NCI-H82 (cell line): ENCODE data around the gene TRPV4.

Experiments used
- DNase-seq: peaks from one replicate; lab custom pipeline; 2025; lab: John Stamatoyannopoulos, UW

The TRPV4 gene

DNA sequence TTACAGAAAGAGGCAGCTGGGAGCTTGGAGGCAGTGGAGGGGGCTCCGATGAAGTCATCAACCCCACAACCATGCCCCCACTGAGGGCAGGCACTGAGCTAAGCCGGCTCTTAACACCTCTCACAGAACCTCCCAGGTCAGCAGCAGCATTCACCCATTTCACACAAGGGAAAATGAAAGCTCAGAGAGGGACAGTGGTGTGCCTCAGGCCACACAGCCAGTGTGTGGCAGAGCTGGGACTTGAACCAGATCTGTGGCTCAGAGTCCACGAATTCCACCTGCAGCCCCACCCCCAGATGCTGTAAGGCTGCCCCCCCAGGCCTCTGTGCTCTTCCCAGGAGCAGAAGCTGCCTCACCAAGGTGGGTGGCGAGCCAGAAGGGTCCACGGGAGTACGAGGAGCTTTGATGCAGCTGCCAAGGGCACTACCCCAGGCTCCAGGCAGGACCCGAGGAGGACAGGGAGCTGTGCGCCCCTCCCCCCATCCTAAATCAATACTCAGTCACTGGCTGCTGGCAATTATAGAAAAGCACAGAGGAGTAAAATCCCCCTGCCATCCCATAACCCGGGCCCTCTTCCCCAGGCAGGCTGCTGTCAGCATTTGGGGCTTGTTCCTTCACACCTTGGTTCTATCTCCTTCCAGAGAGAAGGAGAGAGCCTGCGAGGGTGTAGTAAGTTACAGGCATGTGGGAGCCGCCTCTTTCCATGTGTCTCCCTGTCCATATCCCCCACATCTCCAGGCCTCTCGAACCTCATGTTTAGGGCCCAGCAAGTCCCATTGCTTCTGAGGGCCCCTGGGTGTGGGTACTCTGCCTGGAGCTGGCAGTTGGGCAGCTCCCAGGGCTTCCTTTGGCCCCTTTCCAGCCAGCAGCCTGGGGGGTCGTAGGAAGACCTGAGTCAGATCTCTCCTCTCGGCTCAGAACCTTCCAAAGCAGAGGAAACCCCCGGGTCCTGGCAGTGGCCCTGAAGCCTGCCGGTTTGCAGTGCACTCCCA lies 72.0 kb downstream of the TRPV4 start:
- no peak for DNase-seq

DNA sequence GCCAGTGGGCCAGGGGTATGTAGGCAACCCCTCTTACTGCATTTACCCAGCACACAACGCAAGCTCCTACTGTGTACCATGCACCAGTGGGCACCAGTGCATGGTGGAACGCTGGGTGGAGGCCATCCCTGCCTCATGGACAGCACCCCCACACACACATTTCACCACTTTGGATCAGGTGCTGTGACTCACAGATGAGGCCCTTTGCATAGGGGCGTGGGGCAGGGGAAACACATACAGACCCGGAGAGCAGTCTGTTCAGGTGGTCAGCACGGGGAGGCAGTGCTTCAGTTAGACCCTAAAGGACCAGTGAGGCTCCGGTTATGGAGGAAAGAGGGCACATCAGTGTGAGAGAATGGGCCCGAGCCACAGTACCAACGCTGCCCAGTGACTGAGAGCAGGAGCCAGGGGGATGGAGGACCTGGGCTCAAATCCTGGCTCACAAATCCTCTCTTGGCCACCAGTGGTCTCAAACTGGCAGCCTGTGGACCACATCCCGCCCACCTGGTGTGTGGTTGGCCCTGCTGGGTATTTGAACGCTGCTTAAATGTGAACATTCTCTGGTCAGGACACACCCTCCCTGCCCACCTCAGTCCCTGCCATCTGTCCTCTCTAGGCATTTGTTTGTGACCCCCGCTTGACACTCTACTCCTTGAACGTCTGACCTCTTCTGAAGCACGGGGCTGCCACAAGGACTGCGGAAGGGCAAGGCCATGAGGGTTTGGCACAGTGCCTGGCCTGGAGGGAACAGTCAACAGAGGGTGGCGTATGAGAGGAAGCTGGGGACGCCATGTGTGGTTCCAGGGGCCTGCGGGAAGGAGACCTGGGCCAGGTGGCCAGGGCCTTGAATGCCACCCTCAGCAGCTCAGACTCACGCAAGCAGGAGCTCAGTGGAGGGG lies 72.9 kb downstream of the TRPV4 start:
- no peak for DNase-seq

DNA sequence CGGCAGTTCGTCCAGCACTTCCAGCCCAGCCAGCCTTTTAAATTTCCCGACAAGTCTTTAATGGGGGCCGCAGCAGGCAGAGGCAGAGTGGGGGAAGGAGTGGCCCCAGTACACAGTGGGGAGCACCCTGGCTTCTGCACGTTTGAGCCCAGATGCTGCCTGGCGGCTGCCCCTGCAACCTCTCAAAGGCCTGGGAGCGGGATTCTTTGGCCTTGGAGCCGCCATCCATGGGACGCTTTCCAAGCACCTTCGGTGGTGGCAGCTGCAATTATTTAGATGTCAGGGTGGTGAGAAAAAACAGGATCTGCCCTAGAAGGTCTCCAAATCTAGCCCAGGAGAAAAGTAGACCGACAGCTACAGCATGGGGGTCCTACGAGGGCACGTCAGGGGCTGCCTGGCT lies 73.6 kb downstream of the TRPV4 start:
- DNase-seq, result no peak

DNA sequence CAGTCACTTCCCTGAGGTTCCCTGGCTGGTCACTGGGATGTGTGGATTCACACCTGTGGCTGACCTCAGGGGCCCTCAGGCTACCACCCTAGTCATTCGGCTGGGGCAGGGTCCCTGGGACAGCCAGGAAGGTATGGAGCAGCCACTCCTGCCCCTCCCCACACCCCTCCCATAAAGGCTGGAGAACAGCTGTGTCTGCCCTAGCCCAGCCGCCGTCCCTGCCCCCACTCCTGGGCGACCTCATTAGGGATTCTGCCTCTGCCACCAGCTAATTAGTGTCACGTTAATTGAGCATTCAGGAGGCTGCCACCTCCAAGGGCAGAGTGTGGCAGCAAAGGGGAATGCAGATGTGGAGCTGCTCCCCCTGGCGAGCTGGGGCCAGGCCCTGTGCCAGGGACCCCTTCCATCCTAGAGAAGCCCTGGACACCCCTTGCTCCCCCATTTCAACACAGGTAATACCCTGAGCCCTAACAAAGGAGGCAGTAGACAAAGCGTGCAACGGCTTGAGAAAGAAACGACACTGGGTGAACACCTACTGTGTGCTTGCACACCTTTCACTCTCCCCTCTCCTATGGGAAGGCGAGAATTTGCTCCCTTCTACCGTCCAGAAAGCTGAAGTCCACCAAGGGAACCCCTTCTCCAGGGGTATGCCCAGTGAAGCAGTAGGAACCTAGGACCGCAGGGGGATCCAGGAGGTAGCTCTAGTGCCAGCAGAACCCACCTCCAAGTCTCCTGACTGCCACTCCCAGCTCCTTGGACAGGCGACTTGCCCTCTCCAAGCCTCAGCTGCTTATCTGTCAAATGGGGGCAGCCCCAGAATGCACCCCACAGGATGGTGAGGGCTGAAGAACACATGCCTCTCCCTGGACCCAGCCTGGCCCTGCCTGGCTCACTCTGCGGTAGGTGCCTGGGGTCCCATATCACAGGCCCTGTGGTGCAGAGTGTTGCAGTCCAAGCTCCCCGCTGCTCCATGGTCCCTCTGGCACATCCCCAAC lies 74.5 kb downstream of the TRPV4 start:
- DNase-seq, result peak; percentile 51

GRCh38 chr12:109757671-109758265 lies 75.4 kb downstream of the TRPV4 start:
- DNase-seq, result no peak

DNA sequence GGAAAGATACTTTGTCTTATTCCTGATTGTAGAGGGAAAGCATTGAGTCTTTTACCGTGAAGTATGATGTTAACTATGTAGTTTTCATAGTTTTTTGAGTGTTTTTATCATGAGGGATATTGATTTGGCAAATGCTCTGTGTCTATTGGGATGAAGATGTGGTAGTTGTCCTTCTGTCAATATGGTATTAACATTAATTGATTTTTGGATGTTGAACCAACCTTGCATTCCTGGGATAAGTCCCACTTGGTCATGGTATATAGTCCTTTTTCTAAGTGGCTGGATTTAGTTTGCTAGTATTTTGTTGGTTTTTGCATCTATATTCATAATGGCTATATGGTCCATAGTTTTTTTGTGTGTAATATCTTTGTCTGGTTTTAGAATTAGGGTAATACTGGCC lies 76.7 kb downstream of the TRPV4 start:
- DNase-seq, result no peak

DNA sequence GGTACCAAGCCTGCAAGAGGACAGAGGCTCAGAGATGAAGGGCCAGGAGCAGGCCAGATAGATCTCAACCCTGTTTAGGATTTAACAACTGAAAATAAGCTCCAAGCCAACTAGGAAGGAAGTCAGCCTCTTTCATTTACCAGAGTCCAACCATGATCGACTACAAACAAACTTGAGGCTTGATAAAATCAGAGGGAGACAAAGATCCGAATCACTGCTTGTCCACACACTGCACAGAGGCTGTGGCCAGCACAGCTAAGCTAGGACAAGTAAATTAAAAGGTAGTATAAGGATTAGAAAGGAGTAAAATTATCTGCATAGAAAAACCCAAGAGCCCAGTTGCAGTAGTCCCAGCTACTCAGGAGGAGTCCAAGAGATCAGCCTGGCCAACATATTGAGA lies 79.2 kb downstream of the TRPV4 start:
- no peak for DNase-seq

- no peak for DNase-seq
Measured at GRCh38 chr12:109753054-109753401, 80.2 kb downstream of the TRPV4 start.

- DNase-seq, result no peak
Measured at GRCh38 chr12:109752117-109753053, 80.8 kb downstream of the TRPV4 start.

GRCh38 chr12:109744986-109745942 lies 87.9 kb downstream of the TRPV4 start:
- no peak for DNase-seq

DNA sequence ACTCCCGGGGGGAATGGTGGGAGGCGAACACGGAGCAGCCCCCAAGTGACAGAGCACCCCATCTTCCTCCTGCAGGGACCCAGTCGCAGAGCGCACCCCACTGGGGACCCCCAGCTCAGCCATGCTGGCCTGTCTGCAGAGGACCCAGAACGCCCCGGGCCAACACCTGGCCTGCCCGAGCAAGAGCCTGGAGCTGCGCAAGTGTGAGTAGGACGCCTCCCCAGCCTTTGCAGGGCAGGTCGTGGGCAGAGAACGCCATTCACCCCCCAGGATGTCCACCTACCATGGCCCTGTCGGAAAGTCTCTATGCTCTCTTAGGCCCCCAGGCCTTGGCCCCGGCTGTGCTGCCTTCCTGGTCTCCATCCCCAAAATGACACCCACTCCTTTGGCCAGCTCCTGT lies 89.2 kb downstream of the TRPV4 start:
- DNase-seq, result no peak

- DNase-seq, result no peak
Measured at GRCh38 chr12:109743076-109743910, 89.9 kb downstream of the TRPV4 start.

- no peak for DNase-seq
Measured at GRCh38 chr12:109741970-109742703, 91.1 kb downstream of the TRPV4 start.

DNA sequence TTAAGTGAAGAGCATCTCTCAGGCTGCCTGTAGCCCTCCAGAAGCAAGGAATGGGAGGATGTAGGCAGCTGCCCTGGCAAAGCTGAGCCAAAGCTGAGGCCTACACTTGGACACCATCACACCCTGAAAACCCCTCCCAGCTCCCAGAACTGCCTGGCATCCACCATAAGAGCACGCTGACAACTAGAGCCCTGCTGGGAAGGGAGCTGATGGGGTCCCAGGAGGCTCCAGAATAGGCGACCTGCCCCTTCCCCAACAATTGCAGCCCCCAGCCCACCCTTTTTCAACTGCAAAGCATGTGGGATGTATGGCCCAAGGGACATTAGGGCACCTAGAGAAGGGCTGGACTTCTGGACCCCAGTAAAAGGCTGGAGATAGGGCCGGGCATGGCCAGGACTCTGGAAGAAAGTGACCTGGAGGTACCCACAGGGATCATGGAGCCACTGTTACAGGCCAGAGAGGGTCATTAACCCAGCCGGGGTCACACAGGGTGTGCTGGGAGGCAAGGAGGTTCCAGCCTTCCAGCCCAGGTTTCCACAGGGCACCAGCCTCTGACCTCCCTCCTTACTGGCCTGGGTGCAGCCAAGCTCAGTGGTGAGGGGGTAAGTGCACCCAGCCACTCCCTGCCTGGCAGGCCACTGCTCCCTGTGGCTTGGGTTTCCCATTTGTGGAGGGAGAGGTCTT lies 91.8 kb downstream of the TRPV4 start:
- no peak for DNase-seq

GRCh38 chr12:109740694-109741245 lies 92.4 kb downstream of the TRPV4 start:
- DNase-seq, result no peak
